ENCODE data around the gene YTHDC1.

GRCh38 chr4:68346461-68346860, 3.4 kb downstream of the YTHDC1 start:
- no peak for TF ChIP-seq CTCF (IDR thresholded peaks at IDR 0.05; ENCODE audit: insufficient read depth, low read length)
- no peak for TF ChIP-seq POLR2AphosphoS5 (IDR thresholded peaks at IDR 0.05; ENCODE audit: low read depth)
